Measurements from ENCODE around the gene PAQR9. TPM values are rescaled to one million over a fixed set of nuclear protein-coding genes. Genes with fewer than 3 reads are reported as not detected.
"Not testable (repeated sequence)": the region's sequence is repeated elsewhere in the genome, so short reads cannot be mapped to it uniquely, and the experiment has no call there.

The PAQR9 gene
- total RNA-seq, 1 donor from 2014 or later, result 1.8 TPM

- DNase-seq (ENCODE audit: low read depth, low spot score), result no peak
- no peak overlapping the region for H3K27ac Mint-ChIP-seq (ENCODE audit: unreplicated experiment)
- TF ChIP-seq CTCF (conservative IDR thresholded peaks at IDR 0.05), result no peak
- peak overlapping the region; percentile 33 for H3K4me3 Mint-ChIP-seq
- no peaks in the 10 kb centered on the region for H3K27me3 Mint-ChIP-seq (ENCODE audit: low read depth)
- no peaks in the 10 kb centered on the region for H3K36me3 Mint-ChIP-seq (ENCODE audit: low read depth)
- no peaks in the 10 kb centered on the region for H3K9me3 Mint-ChIP-seq
- peaks cover 41% of the 10 kb centered on the region for H3K4me1 Mint-ChIP-seq
Measured at GRCh38 chr3:142998439-142998838, 35.0 kb upstream of the PAQR9 start.

GRCh38 chr3:142997330-142997729 lies 33.9 kb upstream of the PAQR9 start:
- Mint-ChIP-seq H3K9me3 (no peaks in the 10 kb centered on the region), H3K27me3 (ENCODE audit: low read depth) (no peaks in the 10 kb centered on the region), H3K36me3 (ENCODE audit: low read depth) (no peaks in the 10 kb centered on the region), H3K4me3 (peak overlapping the region; percentile 39), H3K27ac (ENCODE audit: unreplicated experiment) (no peak overlapping the region), H3K4me1 (peaks cover 31% of the 10 kb centered on the region)
- no peak for DNase-seq (ENCODE audit: low read depth, low spot score)
- TF ChIP-seq CTCF (conservative IDR thresholded peaks at IDR 0.05), result no peak

- Mint-ChIP-seq H3K27ac (ENCODE audit: unreplicated experiment) (no peak overlapping the region), H3K36me3 (ENCODE audit: low read depth) (no peaks in the 10 kb centered on the region), H3K27me3 (ENCODE audit: low read depth) (no peaks in the 10 kb centered on the region), H3K4me1 (peaks cover 6% of the 10 kb centered on the region), H3K9me3 (no peaks in the 10 kb centered on the region), H3K4me3 (peak overlapping the region; percentile 60)
- peak; percentile 87 for TF ChIP-seq CTCF (conservative IDR thresholded peaks at IDR 0.05)
- DNase-seq (ENCODE audit: low read depth, low spot score), result peak; percentile 66
Measured at GRCh38 chr3:142993958-142994442, 30.5 kb upstream of the PAQR9 start.

- H3K4me3 Mint-ChIP-seq, result no peak overlapping the region
- H3K27me3 Mint-ChIP-seq (ENCODE audit: low read depth), result no peaks in the 10 kb centered on the region
Measured at GRCh38 chr3:142992323-142992722, 28.8 kb upstream of the PAQR9 start.

GRCh38 chr3:142990721-142991120 lies 27.2 kb upstream of the PAQR9 start:
- no peak for TF ChIP-seq CTCF (conservative IDR thresholded peaks at IDR 0.05)
- no peaks in the 10 kb centered on the region for H3K27me3 Mint-ChIP-seq (ENCODE audit: low read depth)
- no peaks in the 10 kb centered on the region for H3K36me3 Mint-ChIP-seq (ENCODE audit: low read depth)
- H3K27ac Mint-ChIP-seq (ENCODE audit: unreplicated experiment), result no peak overlapping the region
- H3K4me3 Mint-ChIP-seq, result no peak overlapping the region
- H3K9me3 Mint-ChIP-seq, result no peaks in the 10 kb centered on the region
- no peak for DNase-seq (ENCODE audit: low read depth, low spot score)
- peaks cover 6% of the 10 kb centered on the region for H3K4me1 Mint-ChIP-seq

More at GRCh38 chr3:142992323-142992722, 28.8 kb upstream of the PAQR9 start:
- Mint-ChIP-seq H3K9me3 (no peaks in the 10 kb centered on the region), H3K4me1 (peaks cover 6% of the 10 kb centered on the region), H3K36me3 (ENCODE audit: low read depth) (no peaks in the 10 kb centered on the region), H3K27ac (ENCODE audit: unreplicated experiment) (no peak overlapping the region)
- TF ChIP-seq CTCF (conservative IDR thresholded peaks at IDR 0.05), result no peak
- no peak for DNase-seq (ENCODE audit: low read depth, low spot score)

- not testable (repeated sequence) for H3K4me3 Mint-ChIP-seq; DNase-seq (ENCODE audit: low read depth, low spot score); H3K36me3 Mint-ChIP-seq (ENCODE audit: low read depth); H3K9me3 Mint-ChIP-seq; H3K27ac Mint-ChIP-seq (ENCODE audit: unreplicated experiment); H3K4me1 Mint-ChIP-seq; H3K27me3 Mint-ChIP-seq (ENCODE audit: low read depth)
Measured at GRCh38 chr3:142988826-142989225, 25.4 kb upstream of the PAQR9 start.

GRCh38 chr3:142988221-142988620 lies 24.7 kb upstream of the PAQR9 start:
- H3K36me3 Mint-ChIP-seq (ENCODE audit: low read depth); H3K27me3 Mint-ChIP-seq (ENCODE audit: low read depth); H3K9me3 Mint-ChIP-seq; H3K4me3 Mint-ChIP-seq; H3K4me1 Mint-ChIP-seq; H3K27ac Mint-ChIP-seq (ENCODE audit: unreplicated experiment); DNase-seq (ENCODE audit: low read depth, low spot score): not testable (repeated sequence)
